Epithelial cell of proximal tubule (primary cell): ENCODE data around the gene HLA-DMB. TPM values are rescaled to one million over a fixed set of nuclear protein-coding genes. Genes with fewer than 3 reads are reported as not detected.

Source experiments
- DNase-seq: peaks from one replicate; pipeline ENCODE4 v3.0.0-alpha.2; 2011; ENCODE audit warnings: low read depth
- H3K4me3 ChIP-seq: 2 replicates; pipeline ENCODE4 v1.5.1; 2011; ENCODE audit warnings: low read depth, mild to moderate bottlenecking, low read length
- total RNA-seq: library from RNA; depleted of rRNA; stranded (reverse); fragments of >200 nt; gene quantifications from 2 replicates; pipeline ENCODE4 v1.2.3, GENCODE V29; 2015
- TF ChIP-seq, protein P1 (sequence below): conservative IDR thresholded peaks from 2 replicates; pipeline ENCODE4 v1.5.1; 2012; ENCODE audit warnings: low read depth, mild to moderate bottlenecking, low read length

The HLA-DMB gene
- total RNA-seq, 1 donor from 2014 or later, result 4.2 TPM

DNA sequence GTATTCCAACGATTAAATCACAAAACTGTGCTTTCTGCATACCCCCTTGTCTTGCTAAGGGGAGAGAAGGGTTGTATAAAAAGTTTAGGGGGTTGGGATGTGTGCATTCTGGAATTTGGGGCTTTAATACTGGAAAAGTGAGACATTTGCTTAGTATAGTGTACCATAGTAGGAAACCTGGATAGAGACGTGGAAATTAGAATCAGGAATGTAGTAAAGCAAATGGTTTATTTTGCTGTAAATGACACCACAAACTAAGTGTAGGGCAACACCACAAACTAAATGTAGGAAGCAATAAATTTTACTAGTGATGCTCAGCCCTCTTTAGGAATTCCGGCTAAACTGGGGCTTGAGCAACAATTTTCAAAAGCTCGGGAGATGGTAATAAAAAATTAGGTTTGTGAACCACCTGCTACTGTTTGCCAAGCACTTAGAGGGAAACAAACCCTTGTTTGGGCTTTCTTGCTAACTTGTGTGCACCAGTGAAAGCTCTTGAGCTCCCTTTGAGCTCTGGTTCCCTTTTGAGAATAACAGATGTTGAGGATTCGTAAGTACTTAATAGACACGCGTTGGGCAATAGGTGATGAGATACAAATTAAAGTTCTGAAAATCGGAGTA lies 41.4 kb upstream of the HLA-DMB start:
- no peak for DNase-seq

DNA sequence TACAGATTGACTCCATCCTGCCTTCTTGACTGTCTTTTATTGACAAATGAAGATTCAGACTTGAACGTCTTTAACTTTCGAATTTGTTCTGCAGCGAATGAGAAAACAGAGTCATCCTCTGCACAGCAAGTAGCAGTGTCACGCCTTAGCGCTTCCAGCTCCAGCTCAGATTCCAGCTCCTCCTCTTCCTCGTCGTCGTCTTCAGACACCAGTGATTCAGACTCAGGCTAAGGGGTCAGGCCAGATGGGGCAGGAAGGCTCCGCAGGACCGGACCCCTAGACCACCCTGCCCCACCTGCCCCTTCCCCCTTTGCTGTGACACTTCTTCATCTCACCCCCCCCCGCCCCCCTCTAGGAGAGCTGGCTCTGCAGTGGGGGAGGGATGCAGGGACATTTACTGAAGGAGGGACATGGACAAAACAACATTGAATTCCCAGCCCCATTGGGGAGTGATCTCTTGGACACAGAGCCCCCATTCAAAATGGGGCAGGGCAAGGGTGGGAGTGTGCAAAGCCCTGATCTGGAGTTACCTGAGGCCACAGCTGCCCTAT lies 39.7 kb upstream of the HLA-DMB start:
- TF ChIP-seq, protein P1, sequence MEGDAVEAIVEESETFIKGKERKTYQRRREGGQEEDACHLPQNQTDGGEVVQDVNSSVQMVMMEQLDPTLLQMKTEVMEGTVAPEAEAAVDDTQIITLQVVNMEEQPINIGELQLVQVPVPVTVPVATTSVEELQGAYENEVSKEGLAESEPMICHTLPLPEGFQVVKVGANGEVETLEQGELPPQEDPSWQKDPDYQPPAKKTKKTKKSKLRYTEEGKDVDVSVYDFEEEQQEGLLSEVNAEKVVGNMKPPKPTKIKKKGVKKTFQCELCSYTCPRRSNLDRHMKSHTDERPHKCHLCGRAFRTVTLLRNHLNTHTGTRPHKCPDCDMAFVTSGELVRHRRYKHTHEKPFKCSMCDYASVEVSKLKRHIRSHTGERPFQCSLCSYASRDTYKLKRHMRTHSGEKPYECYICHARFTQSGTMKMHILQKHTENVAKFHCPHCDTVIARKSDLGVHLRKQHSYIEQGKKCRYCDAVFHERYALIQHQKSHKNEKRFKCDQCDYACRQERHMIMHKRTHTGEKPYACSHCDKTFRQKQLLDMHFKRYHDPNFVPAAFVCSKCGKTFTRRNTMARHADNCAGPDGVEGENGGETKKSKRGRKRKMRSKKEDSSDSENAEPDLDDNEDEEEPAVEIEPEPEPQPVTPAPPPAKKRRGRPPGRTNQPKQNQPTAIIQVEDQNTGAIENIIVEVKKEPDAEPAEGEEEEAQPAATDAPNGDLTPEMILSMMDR, result no peak
- DNase-seq, result no peak
- H3K4me3 ChIP-seq, result no peak overlapping the region

More for the DNA sequence above, 41.4 kb upstream of the HLA-DMB start:
- H3K4me3 ChIP-seq, result no peak overlapping the region
- TF ChIP-seq, protein P1, result no peak

DNA sequence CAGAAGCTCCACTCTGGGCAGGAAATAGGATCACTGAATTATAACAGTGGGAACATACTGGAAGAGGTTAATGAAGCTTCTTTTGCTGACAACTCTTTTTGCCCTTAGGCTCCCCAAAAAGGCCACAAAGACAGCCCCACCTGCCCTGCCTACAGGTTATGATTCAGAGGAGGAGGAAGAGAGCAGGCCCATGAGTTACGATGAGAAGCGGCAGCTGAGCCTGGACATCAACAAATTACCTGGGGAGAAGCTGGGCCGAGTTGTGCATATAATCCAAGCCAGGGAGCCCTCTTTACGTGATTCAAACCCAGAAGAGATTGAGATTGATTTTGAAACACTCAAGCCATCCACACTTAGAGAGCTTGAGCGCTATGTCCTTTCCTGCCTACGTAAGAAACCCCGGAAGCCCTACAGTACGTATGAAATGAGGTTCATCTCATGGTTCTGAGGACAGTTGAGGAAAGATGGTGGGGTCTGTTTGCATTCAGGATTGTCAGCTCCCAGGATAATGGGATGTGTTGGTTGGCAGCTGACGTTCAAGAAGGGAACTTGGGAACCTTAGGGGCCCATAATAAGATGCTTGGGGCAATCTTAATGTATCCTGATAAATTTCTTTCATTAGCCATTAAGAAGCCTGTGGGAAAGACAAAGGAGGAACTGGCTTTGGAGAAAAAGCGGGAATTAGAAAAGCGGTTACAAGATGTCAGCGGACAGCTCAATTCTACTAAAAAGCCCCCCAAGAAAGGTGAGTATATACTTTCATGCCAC lies 39.1 kb upstream of the HLA-DMB start:
- no peak for DNase-seq
- TF ChIP-seq, protein P1, result no peak
- no peak overlapping the region for H3K4me3 ChIP-seq

DNA sequence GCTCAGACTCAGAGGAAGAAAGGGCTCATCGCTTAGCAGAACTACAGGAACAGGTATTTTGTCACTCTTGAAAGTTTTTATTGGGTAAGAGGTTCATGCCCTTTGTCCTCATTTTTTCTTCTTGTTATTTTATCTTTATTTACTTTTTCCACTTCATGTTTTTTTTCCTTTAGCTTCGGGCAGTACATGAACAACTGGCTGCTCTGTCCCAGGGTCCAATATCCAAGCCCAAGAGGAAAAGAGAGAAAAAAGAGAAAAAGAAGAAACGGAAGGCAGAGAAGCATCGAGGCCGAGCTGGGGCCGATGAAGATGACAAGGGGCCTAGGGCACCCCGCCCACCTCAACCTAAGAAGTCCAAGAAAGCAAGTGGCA lies 37.1 kb upstream of the HLA-DMB start:
- no peak for DNase-seq
- TF ChIP-seq, protein P1, result no peak
- no peak overlapping the region for H3K4me3 ChIP-seq

DNA sequence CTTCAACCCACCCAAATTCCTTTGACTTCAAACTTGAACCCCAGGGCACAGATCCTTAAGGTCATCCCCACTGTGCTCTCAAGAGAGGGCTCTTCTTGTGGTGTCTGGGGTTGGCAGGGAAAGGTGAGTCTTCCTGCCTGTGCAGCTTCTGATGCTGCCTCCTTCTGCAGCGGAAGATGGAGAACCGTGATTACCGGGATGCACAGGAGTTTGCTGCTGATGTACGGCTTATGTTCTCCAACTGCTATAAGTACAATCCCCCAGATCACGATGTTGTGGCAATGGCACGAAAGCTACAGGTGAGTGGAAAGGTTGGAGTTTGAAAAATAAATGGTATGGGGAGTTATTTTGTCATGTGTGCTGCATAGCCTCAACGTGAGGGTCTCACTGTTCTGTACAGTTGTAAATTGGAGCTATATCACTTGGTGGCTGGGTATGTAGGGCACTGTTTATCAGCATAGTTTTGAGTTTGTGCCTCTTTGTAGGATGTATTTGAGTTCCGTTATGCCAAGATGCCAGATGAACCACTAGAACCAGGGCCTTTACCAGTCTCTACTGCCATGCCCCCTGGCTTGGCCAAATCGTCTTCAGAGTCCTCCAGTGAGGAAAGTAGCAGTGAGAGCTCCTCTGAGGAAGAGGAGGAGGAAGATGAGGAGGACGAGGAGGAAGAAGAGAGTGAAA lies 36.6 kb upstream of the HLA-DMB start:
- H3K4me3 ChIP-seq, result no peak overlapping the region
- TF ChIP-seq, protein P1, result no peak
- no peak for DNase-seq

DNA sequence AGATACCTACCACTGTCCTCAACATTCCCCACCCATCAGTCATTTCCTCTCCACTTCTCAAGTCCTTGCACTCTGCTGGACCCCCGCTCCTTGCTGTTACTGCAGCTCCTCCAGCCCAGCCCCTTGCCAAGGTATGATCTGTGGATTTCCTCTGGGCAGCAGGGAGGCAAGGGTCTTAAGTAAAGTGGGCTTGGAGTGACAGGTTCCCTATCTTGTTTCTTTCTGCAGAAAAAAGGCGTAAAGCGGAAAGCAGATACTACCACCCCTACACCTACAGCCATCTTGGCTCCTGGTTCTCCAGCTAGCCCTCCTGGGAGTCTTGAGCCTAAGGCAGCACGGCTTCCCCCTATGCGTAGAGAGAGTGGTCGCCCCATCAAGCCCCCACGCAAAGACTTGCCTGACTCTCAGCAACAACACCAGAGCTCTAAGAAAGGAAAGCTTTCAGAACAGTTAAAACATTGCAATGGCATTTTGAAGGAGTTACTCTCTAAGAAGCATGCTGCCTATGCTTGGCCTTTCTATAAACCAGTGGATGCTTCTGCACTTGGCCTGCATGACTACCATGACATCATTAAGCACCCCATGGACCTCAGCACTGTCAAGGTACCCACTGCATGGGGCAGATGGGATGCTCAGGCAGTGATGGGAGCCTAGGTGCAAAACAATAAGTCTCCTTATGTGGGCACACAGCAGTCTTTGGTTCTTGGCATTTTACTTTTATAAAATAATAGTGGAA lies 35.7 kb upstream of the HLA-DMB start:
- DNase-seq, result no peak
- H3K4me3 ChIP-seq, result no peak overlapping the region

More for the DNA sequence above, 35.7 kb upstream of the HLA-DMB start:
- TF ChIP-seq, protein P1, result no peak
